Mononuclear cell (primary cell): ENCODE results near the gene LTBP1. TPM values are rescaled to one million over a fixed set of nuclear protein-coding genes. Genes with fewer than 3 reads are reported as not detected.

Source experiments
- H3K27me3 ChIP-seq: 2 replicates; pipeline ENCODE4 v1.6.0; 2011; ENCODE audit warnings: low read length, control low read depth; ENCODE audit not compliant: insufficient read depth
- H3K4me1 ChIP-seq: 2 replicates; pipeline ENCODE4 v1.5.1; 2011; ENCODE audit warnings: mild to moderate bottlenecking, low read length, control low read depth; ENCODE audit not compliant: insufficient read depth
- H3K4me3 ChIP-seq: 2 replicates; pipeline ENCODE4 v1.5.1; 2011; ENCODE audit warnings: mild to moderate bottlenecking, low read length, moderate library complexity
- H3K9me3 ChIP-seq: 2 replicates; pipeline ENCODE4 v1.5.1; 2011; ENCODE audit warnings: low read depth, mild to moderate bottlenecking, control low read depth, low read length
- total RNA-seq: library from RNA; depleted of rRNA; stranded (reverse); fragments of >200 nt; gene quantifications from one replicate; pipeline ENCODE4 v1.2.3, GENCODE V29; 2012

LTBP1 gene
- total RNA-seq, 1 donor = 13.6 TPM

DNA sequence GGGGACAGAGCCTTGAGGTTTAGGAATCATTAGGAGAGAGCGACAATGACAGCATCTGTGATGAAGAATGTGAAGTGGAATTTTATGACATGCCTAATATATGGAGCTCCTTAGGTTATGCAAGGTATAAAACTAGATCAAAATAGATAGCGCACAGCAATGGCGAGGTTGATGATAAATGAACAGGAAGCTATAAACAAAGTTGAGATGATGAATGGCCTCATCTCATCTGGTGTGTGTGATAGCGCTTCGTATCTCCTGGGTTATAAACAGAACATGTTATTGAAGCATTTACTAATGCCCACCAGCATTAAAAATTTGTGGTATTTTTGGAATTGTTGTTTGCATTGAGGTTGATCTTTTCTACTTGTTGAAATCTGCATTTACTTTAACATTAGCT is 231.5 kb downstream of the LTBP1 start:
- H3K4me1 ChIP-seq = no peaks in the 10 kb centered on the region
- H3K9me3 ChIP-seq = no peaks in the 10 kb centered on the region
- no peak overlapping the region for H3K4me3 ChIP-seq
- no peaks in the 10 kb centered on the region for H3K27me3 ChIP-seq

GRCh38 chr2:33180915-33181314 is 234.2 kb downstream of the LTBP1 start:
- Histone ChIP-seq H3K27me3 (no peaks in the 10 kb centered on the region), H3K4me3 (no peak overlapping the region), H3K9me3 (no peaks in the 10 kb centered on the region), H3K4me1 (no peaks in the 10 kb centered on the region)

GRCh38 chr2:33181466-33181865 is 234.7 kb downstream of the LTBP1 start:
- Histone ChIP-seq H3K9me3 (no peaks in the 10 kb centered on the region), H3K4me1 (no peaks in the 10 kb centered on the region), H3K4me3 (no peak overlapping the region), H3K27me3 (no peaks in the 10 kb centered on the region)

DNA sequence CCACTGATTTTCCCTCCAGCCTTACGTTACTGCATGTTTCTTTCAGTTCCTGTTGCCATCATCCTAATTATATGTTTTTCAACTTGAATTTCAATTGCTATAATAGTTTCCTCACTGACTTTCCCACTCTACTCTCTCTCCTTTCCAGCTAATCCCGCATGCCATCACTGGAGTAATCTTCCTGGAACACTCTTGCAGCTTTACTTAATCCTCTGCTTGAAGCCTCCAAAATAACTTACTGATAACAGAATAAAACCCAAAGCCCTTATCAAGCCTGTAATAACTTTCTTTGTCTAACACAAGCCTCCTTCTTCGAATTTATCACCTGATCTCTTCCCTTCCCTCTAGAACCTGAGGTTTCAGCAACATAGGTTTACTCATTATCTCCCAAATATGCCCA is 237.3 kb downstream of the LTBP1 start:
- Histone ChIP-seq H3K4me3 (no peak overlapping the region), H3K4me1 (no peaks in the 10 kb centered on the region), H3K9me3 (no peaks in the 10 kb centered on the region), H3K27me3 (no peaks in the 10 kb centered on the region)

- Histone ChIP-seq H3K4me1 (no peaks in the 10 kb centered on the region), H3K9me3 (no peaks in the 10 kb centered on the region), H3K27me3 (no peaks in the 10 kb centered on the region), H3K4me3 (no peak overlapping the region)
Observed at GRCh38 chr2:33186937-33187336, 240.2 kb downstream of the LTBP1 start.

GRCh38 chr2:33188799-33189198 is 242.0 kb downstream of the LTBP1 start:
- H3K4me3 ChIP-seq = no peak overlapping the region
- no peaks in the 10 kb centered on the region for H3K27me3 ChIP-seq
- no peaks in the 10 kb centered on the region for H3K9me3 ChIP-seq
- H3K4me1 ChIP-seq = no peaks in the 10 kb centered on the region

- Histone ChIP-seq H3K4me1 (no peaks in the 10 kb centered on the region), H3K4me3 (no peak overlapping the region), H3K9me3 (no peaks in the 10 kb centered on the region), H3K27me3 (no peaks in the 10 kb centered on the region)
Observed at GRCh38 chr2:33190393-33190937, 243.7 kb downstream of the LTBP1 start.

DNA sequence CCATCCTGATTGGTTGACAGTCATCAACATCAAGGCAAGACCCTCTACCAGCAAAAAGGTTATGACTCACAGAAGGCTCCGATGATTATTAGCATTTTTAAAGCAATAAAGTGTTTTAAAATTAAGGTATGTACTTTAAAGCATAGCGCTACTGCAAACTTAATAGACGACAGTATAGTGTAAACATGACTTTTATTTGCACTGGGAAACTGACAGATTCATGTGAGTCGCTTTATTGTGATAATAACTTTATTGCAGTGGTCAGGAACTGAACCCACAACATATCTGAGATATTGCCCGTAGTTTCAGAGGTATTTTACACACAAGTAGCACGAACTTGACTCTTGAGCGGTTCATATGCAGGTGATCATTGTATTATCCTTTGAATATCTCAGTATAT is 249.1 kb downstream of the LTBP1 start:
- Histone ChIP-seq H3K9me3 (no peaks in the 10 kb centered on the region), H3K27me3 (no peaks in the 10 kb centered on the region), H3K4me3 (no peak overlapping the region), H3K4me1 (no peaks in the 10 kb centered on the region)

DNA sequence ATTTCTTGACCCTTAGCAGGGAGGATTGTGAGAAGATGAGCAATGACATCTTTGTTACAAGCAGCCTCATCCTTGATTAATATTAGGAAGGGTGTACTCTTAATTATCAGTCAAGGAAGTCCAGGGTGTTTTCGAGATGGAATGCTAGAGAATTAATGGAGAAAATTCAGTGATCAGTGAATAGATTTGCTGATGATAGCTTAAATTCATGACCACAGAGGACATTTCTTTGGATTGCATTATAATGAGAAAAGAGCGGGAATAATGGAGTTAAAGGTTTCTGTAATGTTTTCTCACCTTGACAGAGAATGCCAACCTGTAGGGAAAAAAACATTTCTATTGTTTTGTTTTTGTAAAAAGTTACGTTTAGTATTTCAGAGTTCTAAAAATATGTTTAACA is 249.9 kb downstream of the LTBP1 start:
- no peaks in the 10 kb centered on the region for H3K4me1 ChIP-seq
- H3K4me3 ChIP-seq = no peak overlapping the region
- H3K9me3 ChIP-seq = no peaks in the 10 kb centered on the region
- no peaks in the 10 kb centered on the region for H3K27me3 ChIP-seq

DNA sequence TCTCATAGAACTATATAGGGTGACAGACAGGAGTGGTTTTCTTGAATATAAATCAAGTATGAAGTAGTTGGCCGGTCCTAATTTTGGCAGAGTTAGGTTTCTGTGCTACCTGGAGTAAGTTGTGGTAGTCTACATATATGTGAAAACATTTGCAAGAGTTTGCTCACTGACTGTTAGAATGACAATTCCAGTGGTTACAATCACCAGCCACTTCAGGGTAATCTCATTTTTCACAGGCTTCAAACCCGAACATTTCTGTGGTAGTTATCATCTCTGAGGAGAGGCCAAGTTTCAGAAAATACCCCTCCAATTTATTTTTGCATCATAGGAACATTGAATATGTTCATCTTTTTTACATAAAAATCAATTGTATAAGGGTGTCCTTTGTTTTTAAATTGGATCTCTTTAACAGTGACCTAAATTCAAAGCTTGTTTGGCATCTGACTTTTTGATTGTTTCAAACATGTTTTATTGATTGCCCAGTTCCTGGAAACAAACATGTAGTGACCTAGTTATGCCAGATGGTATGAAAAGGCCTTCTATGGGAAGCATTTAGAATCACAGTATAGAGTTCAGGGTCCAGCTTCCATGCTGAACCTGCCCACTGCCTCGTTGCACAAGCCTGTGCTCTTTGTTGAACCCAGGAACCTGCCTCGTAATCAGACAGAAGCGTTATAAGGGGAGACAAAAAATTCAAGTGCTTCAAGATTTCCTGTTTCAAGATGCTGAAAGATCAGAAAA is 250.6 kb downstream of the LTBP1 start:
- Histone ChIP-seq H3K9me3 (no peaks in the 10 kb centered on the region), H3K4me3 (no peak overlapping the region)

GRCh38 chr2:33202641-33203522 is 256.1 kb downstream of the LTBP1 start:
- no peaks in the 10 kb centered on the region for H3K27me3 ChIP-seq
- H3K4me3 ChIP-seq = no peak overlapping the region

More for the DNA sequence above, 250.6 kb downstream of the LTBP1 start:
- Histone ChIP-seq H3K27me3 (no peaks in the 10 kb centered on the region), H3K4me1 (no peaks in the 10 kb centered on the region)

DNA sequence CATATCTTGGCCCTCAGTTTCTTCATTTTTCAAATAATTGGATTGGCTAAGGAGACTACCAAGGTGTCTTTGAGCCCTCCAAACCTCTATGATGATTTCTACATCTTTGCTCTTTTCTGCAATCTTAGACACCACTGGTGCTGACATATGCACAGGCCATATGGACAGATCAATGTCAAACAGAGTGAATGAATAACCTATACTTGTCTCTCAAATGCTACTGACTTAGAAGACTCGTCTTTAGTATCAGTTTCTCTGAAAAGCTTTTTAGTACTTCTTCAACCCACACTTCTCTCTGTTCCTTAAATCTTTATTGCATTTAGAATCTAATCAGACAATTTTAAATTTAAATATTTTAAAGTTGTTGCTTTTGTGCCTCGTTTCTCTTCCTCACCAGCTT is 258.2 kb downstream of the LTBP1 start:
- no peak overlapping the region for H3K4me3 ChIP-seq
- H3K4me1 ChIP-seq = no peaks in the 10 kb centered on the region
- no peaks in the 10 kb centered on the region for H3K27me3 ChIP-seq
- no peaks in the 10 kb centered on the region for H3K9me3 ChIP-seq

More at GRCh38 chr2:33202641-33203522, 256.1 kb downstream of the LTBP1 start:
- Histone ChIP-seq H3K4me1 (no peaks in the 10 kb centered on the region), H3K9me3 (no peaks in the 10 kb centered on the region)

DNA sequence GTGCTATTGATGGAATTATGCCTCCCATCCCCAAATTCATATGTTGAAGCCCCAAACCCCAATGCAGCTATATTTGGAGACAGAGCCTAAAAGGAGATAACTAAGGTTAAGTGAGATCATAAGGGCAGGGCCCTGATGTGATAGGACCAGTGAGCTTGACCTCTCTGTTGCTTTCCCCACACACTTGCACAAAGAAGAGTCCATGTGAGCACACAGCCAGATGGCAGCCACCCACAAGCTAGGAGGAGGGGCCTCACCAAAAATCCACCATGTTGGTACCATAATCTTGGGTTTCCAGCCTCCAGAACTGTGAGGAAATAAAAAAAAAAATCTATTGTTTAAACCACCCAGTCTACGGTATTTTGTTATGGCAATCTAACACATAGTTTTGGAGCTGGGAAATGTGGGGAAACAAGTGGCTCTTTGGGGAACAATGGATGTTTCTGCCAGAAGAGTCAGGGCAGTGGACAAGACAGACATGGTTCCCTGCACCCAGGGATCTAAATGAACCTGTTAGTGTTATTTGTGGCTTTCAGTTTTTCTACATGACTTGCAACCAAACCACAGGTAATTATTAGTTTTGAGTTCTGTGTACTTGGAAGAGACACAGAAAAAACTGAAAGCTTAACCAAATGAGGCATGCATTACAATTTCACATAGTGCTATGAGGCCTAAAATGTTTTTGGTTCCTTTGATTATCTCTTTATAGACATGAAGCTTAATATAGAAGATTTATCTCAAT is 259.1 kb downstream of the LTBP1 start:
- H3K4me3 ChIP-seq = no peak overlapping the region
- H3K9me3 ChIP-seq = no peaks in the 10 kb centered on the region
- H3K27me3 ChIP-seq = no peaks in the 10 kb centered on the region
- H3K4me1 ChIP-seq = no peaks in the 10 kb centered on the region

DNA sequence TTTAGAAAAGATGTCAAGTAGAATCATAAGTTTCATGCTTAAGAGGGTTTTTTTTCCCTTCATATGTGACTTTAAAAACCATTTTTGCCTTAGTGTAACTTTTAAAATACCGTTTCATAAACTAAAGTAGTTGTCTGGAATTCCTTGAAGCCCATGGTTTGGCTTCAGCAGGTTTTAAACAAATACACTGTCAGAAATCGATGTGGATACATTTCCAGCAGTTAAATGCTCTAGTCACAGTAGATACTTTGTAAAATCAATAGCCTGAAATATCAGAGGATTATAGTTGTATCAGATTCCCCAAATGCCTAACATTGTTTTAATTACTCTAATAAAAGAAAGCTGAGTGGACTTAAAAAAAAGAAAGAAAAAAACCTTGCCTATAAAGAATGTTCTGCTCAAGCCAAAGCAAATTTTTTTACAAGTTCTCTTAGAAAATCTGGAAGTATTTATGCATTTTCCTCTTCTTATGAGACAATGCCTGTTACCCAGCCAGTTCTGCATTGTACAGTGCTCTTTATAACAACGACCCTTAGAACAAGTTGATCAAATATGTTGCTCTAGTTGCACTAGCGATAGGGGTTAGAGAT is 260.5 kb downstream of the LTBP1 start:
- Histone ChIP-seq H3K9me3 (no peaks in the 10 kb centered on the region), H3K4me1 (no peaks in the 10 kb centered on the region), H3K4me3 (no peak overlapping the region), H3K27me3 (no peaks in the 10 kb centered on the region)
